ENCODE data around the gene PARD3.

DNA sequence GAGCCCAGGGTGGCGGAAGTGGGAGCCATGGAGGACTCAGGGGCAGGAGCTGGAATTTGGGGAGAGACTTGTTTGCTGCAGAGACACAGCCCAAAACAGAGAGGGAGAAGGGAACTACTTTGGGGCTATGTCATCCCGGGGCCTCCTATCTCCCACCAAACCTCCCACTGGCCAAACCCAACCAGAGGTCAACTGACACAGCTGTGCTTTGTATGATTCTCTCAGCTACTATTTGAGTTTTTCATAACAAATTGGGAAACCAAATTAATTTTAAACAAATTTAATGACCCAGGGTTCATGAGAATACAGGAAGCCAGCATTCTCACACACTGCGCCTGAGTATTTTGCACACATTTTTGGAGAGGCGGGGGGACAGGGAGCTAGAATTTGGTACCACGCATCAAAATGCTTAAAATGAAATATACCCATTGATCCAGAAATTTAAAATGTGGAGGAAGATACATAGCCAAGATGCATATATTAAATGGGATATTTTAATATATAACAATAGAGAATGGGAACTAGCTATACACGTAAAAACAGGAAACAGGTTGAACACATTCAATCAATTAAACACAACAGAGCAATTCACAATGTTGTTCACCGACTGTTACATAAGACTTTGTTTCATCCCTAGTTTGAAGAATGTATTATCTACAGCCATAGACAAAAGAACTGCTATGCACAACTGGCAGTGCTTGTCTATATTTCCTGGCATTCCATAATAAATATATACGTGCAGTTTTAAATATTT is 105.3 kb downstream of the PARD3 start:
- TF ChIP-seq, protein P1, sequence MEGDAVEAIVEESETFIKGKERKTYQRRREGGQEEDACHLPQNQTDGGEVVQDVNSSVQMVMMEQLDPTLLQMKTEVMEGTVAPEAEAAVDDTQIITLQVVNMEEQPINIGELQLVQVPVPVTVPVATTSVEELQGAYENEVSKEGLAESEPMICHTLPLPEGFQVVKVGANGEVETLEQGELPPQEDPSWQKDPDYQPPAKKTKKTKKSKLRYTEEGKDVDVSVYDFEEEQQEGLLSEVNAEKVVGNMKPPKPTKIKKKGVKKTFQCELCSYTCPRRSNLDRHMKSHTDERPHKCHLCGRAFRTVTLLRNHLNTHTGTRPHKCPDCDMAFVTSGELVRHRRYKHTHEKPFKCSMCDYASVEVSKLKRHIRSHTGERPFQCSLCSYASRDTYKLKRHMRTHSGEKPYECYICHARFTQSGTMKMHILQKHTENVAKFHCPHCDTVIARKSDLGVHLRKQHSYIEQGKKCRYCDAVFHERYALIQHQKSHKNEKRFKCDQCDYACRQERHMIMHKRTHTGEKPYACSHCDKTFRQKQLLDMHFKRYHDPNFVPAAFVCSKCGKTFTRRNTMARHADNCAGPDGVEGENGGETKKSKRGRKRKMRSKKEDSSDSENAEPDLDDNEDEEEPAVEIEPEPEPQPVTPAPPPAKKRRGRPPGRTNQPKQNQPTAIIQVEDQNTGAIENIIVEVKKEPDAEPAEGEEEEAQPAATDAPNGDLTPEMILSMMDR (IDR thresholded peaks at IDR 0.05; ENCODE audit: borderline replicate concordance, extremely low read depth, low read length, poor library complexity, severe bottlenecking), result no peak
- TF ChIP-seq EZH2 (IDR thresholded peaks at IDR 0.05; ENCODE audit: borderline replicate concordance, low read depth, low read length, severe bottlenecking), result no peak
